Measurements from ENCODE around the gene HUNK.

The HUNK gene

DNA sequence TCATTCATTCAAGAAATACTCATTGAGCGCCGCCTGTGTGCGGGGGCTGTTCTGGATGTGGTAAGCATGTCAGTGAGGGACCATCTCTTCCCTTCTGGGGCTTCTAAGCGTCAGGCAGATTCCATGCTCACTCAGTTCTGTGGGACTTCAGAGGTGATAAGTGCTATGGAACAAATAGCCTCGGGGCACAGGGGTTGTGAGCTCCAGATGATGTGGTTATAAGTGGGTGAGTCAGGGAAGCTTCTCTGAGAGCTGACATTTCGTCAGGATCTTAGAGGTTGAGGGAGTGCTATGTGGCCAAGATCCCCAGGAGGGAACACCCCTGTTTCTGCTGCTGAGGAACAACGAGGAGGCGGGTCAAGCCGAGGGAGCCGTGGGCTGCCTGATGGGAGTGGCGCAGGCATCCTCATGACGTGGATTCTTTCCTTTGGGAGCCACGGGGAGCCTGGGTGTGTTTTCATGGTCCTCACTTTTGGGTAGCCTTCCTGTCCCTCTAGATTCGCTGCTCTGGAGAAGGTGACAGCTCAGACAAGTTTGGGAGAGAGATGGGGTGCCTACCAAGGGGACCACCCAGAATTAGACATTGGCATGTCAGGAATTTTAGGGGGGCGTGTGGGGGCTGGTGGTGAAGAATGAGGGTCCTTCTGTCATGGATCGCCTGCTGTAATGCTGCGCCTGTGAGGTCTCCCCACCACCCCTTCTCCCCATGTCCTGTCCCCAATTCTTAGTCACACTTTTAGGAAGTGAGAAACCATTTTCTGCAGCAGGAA lies 38.5 kb downstream of the HUNK start:
- TF ChIP-seq, protein P1, sequence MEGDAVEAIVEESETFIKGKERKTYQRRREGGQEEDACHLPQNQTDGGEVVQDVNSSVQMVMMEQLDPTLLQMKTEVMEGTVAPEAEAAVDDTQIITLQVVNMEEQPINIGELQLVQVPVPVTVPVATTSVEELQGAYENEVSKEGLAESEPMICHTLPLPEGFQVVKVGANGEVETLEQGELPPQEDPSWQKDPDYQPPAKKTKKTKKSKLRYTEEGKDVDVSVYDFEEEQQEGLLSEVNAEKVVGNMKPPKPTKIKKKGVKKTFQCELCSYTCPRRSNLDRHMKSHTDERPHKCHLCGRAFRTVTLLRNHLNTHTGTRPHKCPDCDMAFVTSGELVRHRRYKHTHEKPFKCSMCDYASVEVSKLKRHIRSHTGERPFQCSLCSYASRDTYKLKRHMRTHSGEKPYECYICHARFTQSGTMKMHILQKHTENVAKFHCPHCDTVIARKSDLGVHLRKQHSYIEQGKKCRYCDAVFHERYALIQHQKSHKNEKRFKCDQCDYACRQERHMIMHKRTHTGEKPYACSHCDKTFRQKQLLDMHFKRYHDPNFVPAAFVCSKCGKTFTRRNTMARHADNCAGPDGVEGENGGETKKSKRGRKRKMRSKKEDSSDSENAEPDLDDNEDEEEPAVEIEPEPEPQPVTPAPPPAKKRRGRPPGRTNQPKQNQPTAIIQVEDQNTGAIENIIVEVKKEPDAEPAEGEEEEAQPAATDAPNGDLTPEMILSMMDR (IDR thresholded peaks at IDR 0.05; ENCODE audit: low read depth, low read length): no peak
- no peak overlapping the region for H3K4me3 ChIP-seq (ENCODE audit: low read depth, low read length)

DNA sequence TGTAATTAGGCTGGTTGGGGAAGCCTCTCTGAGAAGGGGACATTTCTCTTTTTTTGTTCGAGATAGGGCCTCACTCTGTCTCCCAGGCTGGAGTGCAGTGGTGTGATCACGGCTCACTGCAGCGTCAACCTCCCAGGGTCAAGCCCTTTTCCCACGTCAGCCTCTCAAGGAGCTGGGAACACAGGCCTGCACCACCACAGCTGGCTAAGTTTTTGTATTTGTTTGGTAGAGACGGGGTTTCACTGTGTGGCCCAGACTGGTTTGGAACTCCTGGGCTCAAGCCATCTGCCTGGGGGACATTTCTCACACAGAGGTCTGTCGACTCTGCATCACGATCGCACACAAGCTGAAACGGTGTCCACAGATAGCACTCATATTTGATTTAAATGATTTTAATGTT lies 39.7 kb downstream of the HUNK start:
- no peak overlapping the region for H3K4me3 ChIP-seq (ENCODE audit: low read depth, low read length)
- TF ChIP-seq, protein P1 (IDR thresholded peaks at IDR 0.05; ENCODE audit: low read depth, low read length): no peak

DNA sequence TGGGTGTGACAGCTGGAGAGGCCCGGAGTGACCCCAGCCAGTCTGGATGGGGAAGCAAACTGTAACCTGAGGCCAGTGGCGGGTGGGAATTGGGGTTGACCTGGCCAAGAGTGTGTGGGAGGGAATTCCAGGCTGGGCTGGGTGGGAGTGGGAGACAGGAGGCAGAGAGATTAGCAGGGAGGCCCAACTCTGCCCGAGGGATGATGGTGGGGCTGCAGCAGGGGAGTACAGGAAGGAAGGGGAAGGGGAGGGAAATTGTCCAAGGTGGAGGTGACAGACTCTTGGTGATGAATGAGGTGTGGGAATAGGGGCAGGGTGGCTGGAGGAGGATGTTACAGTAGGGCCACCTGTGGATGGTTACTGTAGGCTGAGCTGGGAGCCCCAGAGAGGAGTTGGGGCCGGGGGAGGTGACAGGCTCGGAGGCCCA lies 40.4 kb downstream of the HUNK start:
- TF ChIP-seq, protein P1 (IDR thresholded peaks at IDR 0.05; ENCODE audit: low read depth, low read length): no peak
- no peak overlapping the region for H3K4me3 ChIP-seq (ENCODE audit: low read depth, low read length)

DNA sequence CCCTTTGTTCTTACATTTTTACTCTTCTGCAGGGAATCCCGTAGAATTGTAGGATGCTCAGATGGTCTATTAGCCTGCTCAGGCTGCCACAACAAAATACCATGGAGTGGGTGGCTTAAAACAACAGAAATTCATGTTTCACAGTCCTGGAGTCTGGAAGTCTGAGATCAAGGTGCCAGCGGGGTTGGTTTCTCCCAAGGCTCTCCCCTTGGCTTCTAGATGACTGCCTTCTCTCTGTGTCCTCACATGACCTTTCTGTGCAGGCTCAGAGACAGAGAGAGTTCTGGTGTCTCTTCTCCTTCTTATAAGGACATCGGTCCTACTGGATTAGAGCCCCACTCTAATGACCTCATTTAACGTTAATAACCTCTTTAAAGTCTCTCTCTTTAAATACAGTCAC lies 41.7 kb downstream of the HUNK start:
- TF ChIP-seq, protein P1 (IDR thresholded peaks at IDR 0.05; ENCODE audit: low read depth, low read length): no peak
- no peak overlapping the region for H3K4me3 ChIP-seq (ENCODE audit: low read depth, low read length)

DNA sequence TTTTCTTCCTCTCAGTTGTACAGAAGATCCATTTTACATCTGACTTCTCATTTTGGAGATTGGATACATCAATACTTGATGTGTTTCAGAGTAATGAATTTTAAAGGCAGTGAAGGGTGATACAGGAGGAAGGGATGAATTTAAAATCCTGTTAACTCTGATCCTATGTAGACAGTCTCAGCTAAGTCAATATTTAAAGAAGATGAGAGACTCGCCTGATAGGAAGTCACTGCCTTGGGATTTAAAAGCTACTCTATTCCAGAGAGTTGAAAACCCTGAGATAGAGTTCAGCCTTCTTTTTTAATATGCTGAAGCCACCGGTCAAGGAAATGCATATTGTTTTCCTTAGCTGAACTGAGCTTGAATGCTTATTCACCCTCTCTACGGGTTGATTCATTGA lies 42.7 kb downstream of the HUNK start:
- no peak overlapping the region for H3K4me3 ChIP-seq (ENCODE audit: low read depth, low read length)
- TF ChIP-seq, protein P1 (IDR thresholded peaks at IDR 0.05; ENCODE audit: low read depth, low read length): no peak

DNA sequence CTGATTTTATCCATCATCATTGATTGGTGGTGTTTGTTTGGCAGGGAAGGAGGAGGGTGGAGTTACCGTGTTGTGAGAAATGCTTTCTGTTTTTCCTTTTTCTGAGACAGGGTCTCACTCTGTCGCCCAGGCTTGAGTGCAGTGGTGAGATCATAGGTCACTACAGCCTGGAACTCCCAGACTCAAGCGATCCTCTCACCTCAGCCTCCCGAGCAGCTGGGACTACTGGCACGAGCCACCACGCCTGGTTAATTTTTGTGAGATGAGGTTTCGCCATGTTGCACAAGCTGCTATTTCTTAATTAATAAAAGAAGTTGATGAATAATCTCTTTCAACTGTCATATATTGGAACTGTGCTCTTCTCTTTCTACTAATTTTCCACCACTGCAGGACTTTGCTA lies 44.3 kb downstream of the HUNK start:
- TF ChIP-seq, protein P1 (IDR thresholded peaks at IDR 0.05; ENCODE audit: low read depth, low read length): no peak
- no peak overlapping the region for H3K4me3 ChIP-seq (ENCODE audit: low read depth, low read length)

DNA sequence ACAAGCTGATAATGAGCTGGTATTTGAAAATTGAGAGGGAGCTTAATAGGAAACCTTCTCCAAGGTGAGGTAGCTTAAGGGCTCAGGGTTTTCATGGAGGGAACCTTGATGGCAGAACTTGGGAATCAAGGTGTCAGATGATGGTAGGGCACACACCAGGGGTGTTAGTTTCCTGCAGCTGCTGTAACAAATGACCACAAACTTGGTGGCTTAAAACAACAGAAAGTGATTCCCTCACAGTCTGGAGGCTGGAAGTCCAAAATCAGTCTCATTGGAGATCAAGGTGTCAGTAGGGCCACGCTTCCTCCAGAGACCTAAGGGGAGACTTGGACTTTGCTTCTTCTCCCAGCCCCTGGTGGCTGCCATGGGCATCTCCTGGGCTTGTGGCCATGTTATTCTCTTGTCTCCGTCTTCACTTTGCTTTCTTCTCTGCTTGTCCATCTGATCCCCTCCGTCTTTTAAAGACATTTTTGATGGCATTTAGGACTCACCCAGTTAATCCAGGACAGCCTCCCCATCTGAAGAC lies 45.5 kb downstream of the HUNK start:
- H3K4me3 ChIP-seq (ENCODE audit: low read depth, low read length): no peak overlapping the region
- TF ChIP-seq, protein P1 (IDR thresholded peaks at IDR 0.05; ENCODE audit: low read depth, low read length): no peak
